ENCODE data around the gene ANO9. TPM values are rescaled to one million over a fixed set of nuclear protein-coding genes. Genes with fewer than 3 reads are reported as not detected.

Gene ANO9
- total and polyA plus RNA-seq, 2 experiments from 2014 or later: 9.0 to 10.2 TPM

DNA sequence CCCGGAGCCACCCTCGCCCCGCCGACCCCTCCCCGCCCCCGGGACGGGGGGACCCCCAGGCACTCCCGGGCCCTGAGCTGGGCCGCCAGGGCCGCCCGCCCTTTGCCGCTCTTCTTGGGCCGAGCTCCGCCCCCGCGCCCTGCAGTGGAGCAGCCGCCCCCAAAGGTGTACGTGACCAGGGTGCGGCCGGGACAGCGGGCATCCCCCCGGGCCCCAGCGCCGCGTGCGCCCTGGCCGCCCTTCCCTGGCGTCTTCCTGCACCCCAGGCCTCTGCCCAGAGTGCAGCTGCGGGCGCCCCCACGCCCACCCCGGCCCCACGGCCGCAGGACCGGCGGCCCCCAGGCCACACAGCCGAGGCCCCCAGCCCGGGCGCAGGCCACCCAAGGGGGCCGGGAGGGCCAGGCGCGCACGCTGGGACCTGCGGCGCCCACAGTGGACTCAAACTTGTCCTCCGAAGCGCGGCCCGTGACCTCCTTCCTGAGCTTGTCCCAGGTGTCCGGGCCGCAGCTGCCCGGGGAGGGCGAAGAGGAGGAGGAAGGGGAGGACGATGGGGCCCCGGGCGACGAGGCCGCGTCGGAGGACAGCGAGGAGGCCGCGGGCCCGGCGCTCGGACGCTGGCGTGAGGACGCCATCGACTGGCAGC is 65.2 kb downstream of the ANO9 start:
- Mint-ChIP-seq H3K9me3 (no peaks in the 10 kb centered on the region), H3K27ac (no peak overlapping the region), H3K36me3 (ENCODE audit: low read depth) (peaks cover 53% of the 10 kb centered on the region), H3K4me1 (peaks cover under 1% of the 10 kb centered on the region; the same call in 2 of the 3 replicates), H3K27me3 (ENCODE audit: insufficient read depth, low read depth, poor library complexity) (peaks cover 14% of the 10 kb centered on the region), H3K4me3 (no peak overlapping the region)
- Histone ChIP-seq H2AFZ (no peak overlapping the region), H3K79me2 (replicated peaks; ENCODE audit: insufficient read depth) (no peaks in the 10 kb centered on the region), H3K27me3 (ENCODE audit: insufficient read depth) (no peaks in the 10 kb centered on the region), H3K4me2 (no peak overlapping the region), H3K9me2 (ENCODE audit: insufficient read depth) (no peaks in the 10 kb centered on the region), H3K36me3 (ENCODE audit: insufficient read depth) (peaks cover 4% of the 10 kb centered on the region), H3F3A (replicated peaks; ENCODE audit: low read depth) (peaks cover 6% of the 10 kb centered on the region; the same call in 1 of the 2 replicates), H3K4me3 (no peak overlapping the region), H4K20me1 (replicated peaks; ENCODE audit: insufficient read depth) (no peaks in the 10 kb centered on the region), H3K4me1 (ENCODE audit: insufficient read depth) (no peaks in the 10 kb centered on the region), H3K27ac (ENCODE audit: low read depth) (no peak overlapping the region)
- TF ChIP-seq, protein P1, sequence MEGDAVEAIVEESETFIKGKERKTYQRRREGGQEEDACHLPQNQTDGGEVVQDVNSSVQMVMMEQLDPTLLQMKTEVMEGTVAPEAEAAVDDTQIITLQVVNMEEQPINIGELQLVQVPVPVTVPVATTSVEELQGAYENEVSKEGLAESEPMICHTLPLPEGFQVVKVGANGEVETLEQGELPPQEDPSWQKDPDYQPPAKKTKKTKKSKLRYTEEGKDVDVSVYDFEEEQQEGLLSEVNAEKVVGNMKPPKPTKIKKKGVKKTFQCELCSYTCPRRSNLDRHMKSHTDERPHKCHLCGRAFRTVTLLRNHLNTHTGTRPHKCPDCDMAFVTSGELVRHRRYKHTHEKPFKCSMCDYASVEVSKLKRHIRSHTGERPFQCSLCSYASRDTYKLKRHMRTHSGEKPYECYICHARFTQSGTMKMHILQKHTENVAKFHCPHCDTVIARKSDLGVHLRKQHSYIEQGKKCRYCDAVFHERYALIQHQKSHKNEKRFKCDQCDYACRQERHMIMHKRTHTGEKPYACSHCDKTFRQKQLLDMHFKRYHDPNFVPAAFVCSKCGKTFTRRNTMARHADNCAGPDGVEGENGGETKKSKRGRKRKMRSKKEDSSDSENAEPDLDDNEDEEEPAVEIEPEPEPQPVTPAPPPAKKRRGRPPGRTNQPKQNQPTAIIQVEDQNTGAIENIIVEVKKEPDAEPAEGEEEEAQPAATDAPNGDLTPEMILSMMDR (conservative IDR thresholded peaks at IDR 0.05; ENCODE audit: low read depth in 2 of 2): no peak
- TF ChIP-seq CREB1 (CRISPR knock-in tag; IDR thresholded peaks at IDR 0.05; ENCODE audit: low read depth): no peak
- ATAC-seq (no peak), DNase-seq (ENCODE audit: low spot score) (no peak)

DNA sequence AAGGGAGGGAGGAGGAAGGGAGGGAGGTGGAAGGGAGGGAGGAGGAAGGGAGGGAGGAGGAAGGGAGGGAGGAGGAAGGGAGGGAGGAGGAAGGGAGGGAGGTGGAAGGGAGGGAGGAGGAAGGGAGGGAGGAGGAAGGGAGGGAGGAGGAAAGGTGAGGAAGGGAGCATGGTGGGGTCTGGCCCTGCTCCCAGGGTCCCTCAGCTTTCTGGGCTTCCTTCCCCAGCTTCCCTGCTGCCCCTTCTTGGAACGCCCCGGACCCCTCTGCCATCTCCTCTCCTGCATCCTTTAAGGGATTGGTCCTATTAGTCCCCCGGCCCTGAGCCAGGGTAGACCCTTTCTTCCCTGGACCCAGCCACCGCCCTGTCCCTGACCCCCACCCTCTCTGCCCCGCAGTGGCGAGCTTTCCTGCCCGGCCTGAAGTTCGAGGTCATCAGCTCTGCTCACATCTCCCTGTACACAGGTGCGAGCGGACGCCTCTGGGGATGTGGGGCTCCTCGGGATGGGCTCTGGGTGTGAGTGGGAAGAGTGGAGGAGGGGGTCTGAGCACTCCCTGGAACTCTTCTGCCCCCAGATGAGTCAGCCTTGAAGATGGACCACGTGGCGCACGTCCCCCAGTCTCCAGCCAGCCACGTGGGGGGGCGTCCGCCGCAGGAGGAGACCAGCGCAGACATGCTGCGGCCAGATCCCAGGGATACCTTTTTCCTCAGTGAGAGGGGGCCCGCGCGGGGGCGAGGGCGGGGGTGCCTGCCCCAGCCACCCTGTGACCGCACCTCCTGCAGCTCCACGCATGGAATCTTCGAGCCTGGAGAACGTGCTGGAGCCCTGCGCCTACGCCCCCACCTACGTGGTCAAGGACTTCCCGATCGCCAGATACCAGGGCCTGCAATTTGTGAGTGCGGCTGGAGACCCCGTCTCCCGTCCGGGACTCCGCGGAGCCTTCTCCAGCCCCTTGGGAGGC is 66.5 kb downstream of the ANO9 start:
- no peaks in the 10 kb centered on the region; the same call in 1 of the 2 replicates for H3K4me1 ChIP-seq (ENCODE audit: insufficient read depth)
- Mint-ChIP-seq H3K9me3 (no peaks in the 10 kb centered on the region), H3K36me3 (ENCODE audit: low read depth) (peaks cover 50% of the 10 kb centered on the region), H3K27ac (no peak overlapping the region), H3K4me3 (no peak overlapping the region), H3K4me1 (peaks cover 6% of the 10 kb centered on the region; the same call in 2 of the 3 replicates), H3K27me3 (ENCODE audit: insufficient read depth, low read depth, poor library complexity) (peaks cover 17% of the 10 kb centered on the region)
- H3K27ac ChIP-seq (ENCODE audit: low read depth): no peak overlapping the region
- peaks cover 4% of the 10 kb centered on the region for H3K36me3 ChIP-seq (ENCODE audit: insufficient read depth)
- H3K4me3 ChIP-seq: no peak overlapping the region
- DNase-seq (ENCODE audit: low spot score): no peak
- H2AFZ ChIP-seq: no peak overlapping the region
- no peak overlapping the region for H3K4me2 ChIP-seq
- peaks cover 10% of the 10 kb centered on the region for H3K79me2 ChIP-seq (replicated peaks; ENCODE audit: insufficient read depth)
- no peaks in the 10 kb centered on the region; the same call in 1 of the 2 replicates for H4K20me1 ChIP-seq (replicated peaks; ENCODE audit: insufficient read depth)
- H3F3A ChIP-seq (replicated peaks; ENCODE audit: low read depth): peaks cover 11% of the 10 kb centered on the region; the same call in 1 of the 2 replicates
- ATAC-seq: no peak
- H3K9me2 ChIP-seq (ENCODE audit: insufficient read depth): no peaks in the 10 kb centered on the region
- H3K27me3 ChIP-seq (ENCODE audit: insufficient read depth): no peaks in the 10 kb centered on the region
- TF ChIP-seq ZNF331 (CRISPR knock-in tag; IDR thresholded peaks at IDR 0.05; ENCODE audit: low read depth) (no peak), NANOG (IDR thresholded peaks at IDR 0.05; ENCODE audit: borderline replicate concordance) (no peak), CREB1 (CRISPR knock-in tag; IDR thresholded peaks at IDR 0.05; ENCODE audit: low read depth) (no peak), ZNF114 (CRISPR knock-in tag; IDR thresholded peaks at IDR 0.05) (no peak), POLR2AphosphoS5 (IDR thresholded peaks at IDR 0.05; ENCODE audit: low read depth) (no peak)
- TF ChIP-seq, protein P1 (conservative IDR thresholded peaks at IDR 0.05; ENCODE audit: low read depth in 2 of 2): no peak
- TF ChIP-seq, protein P2, sequence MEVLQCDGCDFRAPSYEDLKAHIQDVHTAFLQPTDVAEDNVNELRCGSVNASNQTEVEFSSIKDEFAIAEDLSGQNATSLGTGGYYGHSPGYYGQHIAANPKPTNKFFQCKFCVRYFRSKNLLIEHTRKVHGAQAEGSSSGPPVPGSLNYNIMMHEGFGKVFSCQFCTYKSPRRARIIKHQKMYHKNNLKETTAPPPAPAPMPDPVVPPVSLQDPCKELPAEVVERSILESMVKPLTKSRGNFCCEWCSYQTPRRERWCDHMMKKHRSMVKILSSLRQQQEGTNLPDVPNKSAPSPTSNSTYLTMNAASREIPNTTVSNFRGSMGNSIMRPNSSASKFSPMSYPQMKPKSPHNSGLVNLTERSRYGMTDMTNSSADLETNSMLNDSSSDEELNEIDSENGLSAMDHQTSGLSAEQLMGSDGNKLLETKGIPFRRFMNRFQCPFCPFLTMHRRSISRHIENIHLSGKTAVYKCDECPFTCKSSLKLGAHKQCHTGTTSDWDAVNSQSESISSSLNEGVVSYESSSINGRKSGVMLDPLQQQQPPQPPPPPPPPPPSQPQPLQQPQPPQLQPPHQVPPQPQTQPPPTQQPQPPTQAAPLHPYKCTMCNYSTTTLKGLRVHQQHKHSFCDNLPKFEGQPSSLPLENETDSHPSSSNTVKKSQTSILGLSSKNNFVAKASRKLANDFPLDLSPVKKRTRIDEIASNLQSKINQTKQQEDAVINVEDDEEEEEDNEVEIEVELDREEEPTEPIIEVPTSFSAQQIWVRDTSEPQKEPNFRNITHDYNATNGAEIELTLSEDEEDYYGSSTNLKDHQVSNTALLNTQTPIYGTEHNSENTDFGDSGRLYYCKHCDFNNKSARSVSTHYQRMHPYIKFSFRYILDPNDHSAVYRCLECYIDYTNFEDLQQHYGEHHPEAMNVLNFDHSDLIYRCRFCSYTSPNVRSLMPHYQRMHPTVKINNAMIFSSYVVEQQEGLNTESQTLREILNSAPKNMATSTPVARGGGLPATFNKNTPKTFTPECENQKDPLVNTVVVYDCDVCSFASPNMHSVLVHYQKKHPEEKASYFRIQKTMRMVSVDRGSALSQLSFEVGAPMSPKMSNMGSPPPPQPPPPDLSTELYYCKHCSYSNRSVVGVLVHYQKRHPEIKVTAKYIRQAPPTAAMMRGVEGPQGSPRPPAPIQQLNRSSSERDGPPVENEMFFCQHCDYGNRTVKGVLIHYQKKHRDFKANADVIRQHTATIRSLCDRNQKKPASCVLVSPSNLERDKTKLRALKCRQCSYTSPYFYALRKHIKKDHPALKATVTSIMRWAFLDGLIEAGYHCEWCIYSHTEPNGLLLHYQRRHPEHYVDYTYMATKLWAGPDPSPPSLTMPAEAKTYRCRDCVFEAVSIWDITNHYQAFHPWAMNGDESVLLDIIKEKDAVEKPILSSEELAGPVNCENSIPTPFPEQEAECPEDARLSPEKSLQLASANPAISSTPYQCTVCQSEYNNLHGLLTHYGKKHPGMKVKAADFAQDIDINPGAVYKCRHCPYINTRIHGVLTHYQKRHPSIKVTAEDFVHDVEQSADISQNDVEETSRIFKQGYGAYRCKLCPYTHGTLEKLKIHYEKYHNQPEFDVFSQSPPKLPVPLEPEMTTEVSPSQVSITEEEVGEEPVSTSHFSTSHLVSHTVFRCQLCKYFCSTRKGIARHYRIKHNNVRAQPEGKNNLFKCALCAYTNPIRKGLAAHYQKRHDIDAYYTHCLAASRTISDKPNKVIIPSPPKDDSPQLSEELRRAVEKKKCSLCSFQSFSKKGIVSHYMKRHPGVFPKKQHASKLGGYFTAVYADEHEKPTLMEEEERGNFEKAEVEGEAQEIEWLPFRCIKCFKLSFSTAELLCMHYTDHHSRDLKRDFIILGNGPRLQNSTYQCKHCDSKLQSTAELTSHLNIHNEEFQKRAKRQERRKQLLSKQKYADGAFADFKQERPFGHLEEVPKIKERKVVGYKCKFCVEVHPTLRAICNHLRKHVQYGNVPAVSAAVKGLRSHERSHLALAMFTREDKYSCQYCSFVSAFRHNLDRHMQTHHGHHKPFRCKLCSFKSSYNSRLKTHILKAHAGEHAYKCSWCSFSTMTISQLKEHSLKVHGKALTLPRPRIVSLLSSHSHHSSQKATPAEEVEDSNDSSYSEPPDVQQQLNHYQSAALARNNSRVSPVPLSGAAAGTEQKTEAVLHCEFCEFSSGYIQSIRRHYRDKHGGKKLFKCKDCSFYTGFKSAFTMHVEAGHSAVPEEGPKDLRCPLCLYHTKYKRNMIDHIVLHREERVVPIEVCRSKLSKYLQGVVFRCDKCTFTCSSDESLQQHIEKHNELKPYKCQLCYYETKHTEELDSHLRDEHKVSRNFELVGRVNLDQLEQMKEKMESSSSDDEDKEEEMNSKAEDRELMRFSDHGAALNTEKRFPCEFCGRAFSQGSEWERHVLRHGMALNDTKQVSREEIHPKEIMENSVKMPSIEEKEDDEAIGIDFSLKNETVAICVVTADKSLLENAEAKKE (CRISPR knock-in tag; IDR thresholded peaks at IDR 0.05): no peak
